ENCODE data around the gene ITSN1.
"Not testable (repeated sequence)": the region's sequence is repeated elsewhere in the genome, so short reads cannot be mapped to it uniquely, and the experiment has no call there.

ITSN1 gene

GRCh38 chr21:33682992-33683627 lies 40.8 kb downstream of the ITSN1 start:
- no peak for DNase-seq (ENCODE audit: low read depth)

DNA sequence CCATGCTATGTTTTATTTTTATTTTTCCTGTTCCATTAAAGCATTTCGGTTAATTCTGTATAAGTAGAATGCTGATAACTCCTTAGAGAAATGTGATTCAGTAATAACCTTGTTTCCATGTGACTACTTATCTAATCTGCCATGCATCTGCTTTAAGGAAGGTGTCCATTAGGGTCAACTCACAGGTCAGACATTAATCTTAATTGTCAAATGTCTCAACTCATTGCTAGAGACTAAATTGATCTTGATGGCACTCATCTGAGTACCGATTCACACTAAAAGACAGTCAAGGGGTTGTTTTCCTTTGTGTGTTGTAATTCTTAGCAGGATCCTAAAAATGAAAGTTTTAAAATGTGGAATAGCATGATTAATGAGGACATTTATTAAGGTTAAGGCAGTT lies 41.8 kb downstream of the ITSN1 start:
- DNase-seq (ENCODE audit: low read depth) = no peak

DNA sequence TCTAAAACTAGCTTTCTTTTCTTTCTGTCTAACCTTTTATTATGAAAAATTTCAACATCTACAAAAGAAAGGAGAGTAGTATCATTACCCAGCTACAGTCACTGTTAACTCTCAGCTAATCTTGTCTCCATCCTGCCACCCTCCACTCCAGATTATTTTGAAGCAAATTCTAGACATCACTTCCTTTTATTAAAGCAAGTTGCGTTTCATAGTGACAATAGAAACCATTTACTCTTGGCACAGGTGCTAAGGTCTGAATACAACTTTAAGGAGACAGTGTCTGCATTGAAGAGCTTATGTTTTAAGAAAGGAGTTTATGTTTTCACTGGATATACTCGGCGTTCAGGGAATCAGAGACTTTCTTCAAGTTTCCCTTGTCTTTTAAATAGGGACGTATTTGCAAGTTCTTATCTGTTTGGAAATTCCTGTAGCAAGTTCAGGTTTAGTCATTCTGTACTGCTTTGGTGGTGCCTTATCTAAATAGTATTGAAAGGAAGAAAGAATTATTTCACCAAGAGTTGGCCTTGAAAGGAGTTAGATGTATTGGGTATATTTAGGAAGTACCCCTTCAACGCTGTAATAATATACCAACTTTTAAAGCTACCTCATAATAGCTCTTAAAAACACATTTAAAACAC lies 42.7 kb downstream of the ITSN1 start:
- no peak for DNase-seq (ENCODE audit: low read depth)

GRCh38 chr21:33685613-33686197 lies 43.4 kb downstream of the ITSN1 start:
- DNase-seq (ENCODE audit: low read depth) = no peak

- no peak for DNase-seq (ENCODE audit: low read depth)
These were observed 44.1 kb downstream of the ITSN1 start for GRCh38 chr21:33686386-33686785.

GRCh38 chr21:33687634-33688033 lies 45.3 kb downstream of the ITSN1 start:
- no peak for DNase-seq (ENCODE audit: low read depth)

- no peak for DNase-seq (ENCODE audit: low read depth)
These were observed 46.1 kb downstream of the ITSN1 start for GRCh38 chr21:33688353-33688752.

GRCh38 chr21:33690874-33691273 lies 48.6 kb downstream of the ITSN1 start:
- no peak for DNase-seq (ENCODE audit: low read depth)

- DNase-seq (ENCODE audit: low read depth) = no peak
These were observed 49.8 kb downstream of the ITSN1 start for GRCh38 chr21:33691945-33692603.

- DNase-seq (ENCODE audit: low read depth) = no peak
These were observed 53.5 kb downstream of the ITSN1 start for GRCh38 chr21:33695813-33696212.

DNA sequence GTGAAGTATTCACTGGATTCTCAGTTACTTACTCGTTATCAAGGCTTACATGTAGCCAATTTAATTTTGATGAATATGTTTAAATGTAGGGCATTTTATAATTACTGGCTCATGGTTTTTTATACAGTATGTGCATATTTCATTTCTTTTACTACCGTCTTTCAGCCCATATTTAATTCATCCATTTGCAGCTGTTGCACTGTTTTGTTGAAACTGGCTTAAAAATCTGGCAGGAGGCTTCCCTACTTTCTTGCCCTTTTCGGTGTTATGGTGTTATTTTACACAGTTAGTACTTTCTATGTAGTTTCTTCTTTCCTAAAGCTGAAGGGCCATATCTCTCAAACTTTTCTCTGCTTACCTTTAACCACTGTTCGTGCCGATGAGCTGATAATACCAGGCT lies 54.2 kb downstream of the ITSN1 start:
- no peak for DNase-seq (ENCODE audit: low read depth)

DNA sequence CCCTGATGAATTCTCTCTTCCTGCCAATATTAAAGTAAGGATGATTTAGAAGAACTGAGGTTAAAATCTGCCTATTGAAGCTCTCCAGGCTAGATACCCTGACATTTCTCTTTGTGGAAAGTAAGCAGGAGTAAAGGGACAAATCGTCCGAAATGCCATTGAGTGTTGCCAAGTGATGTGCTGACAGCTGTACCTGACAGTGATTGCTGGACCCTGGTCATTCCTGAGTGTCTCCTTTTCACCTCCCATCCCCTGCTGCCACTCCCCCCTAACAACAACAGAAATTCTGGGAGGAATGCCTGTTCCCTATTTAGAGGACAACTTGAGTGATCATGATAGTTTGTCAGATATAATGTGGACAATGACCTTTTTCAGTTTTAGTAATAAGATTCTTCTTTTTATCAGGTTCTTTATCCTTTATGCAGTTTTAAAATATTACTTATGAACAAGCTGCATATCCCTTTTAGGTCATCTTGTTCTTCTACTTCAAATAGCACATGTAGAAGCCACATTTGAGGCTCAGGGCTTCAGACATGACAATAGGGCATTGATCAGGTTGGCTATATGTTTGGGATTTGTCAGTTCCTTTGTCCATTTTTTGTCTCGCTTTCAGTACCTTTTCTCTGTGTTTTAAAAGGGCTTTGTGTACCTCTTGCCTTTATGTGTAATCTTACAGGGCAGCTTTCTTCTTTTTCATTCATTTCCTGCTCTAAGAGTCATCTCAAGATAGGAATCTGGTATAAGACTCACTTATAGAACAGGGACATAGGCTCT lies 56.0 kb downstream of the ITSN1 start:
- DNase-seq (ENCODE audit: low read depth) = no peak

GRCh38 chr21:33699277-33699676 lies 57.0 kb downstream of the ITSN1 start:
- DNase-seq (ENCODE audit: low read depth) = no peak

- DNase-seq (ENCODE audit: low read depth) = no peak
These were observed 58.2 kb downstream of the ITSN1 start for GRCh38 chr21:33700491-33700890.

- DNase-seq (ENCODE audit: low read depth) = no peak
These were observed 61.7 kb downstream of the ITSN1 start for GRCh38 chr21:33703750-33704606.

DNA sequence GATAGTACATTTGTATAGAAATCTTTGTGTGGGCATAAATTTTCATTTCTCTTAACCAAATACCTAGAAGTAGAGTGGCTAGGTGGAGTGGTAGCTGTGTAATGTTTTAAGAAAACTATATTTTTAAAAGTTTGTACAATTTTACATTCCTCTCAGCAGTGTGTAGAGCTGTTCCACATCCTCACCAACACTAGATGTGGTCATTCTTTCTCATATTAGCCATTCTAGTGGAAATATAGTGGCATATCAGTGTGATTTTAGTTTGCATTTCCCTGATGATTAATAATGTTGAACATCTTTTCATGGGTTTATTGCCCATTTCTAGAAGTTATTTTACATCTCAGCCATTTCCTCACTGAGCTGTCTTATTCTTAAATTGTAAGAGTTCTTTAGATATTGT lies 65.5 kb downstream of the ITSN1 start:
- DNase-seq (ENCODE audit: low read depth) = no peak

DNA sequence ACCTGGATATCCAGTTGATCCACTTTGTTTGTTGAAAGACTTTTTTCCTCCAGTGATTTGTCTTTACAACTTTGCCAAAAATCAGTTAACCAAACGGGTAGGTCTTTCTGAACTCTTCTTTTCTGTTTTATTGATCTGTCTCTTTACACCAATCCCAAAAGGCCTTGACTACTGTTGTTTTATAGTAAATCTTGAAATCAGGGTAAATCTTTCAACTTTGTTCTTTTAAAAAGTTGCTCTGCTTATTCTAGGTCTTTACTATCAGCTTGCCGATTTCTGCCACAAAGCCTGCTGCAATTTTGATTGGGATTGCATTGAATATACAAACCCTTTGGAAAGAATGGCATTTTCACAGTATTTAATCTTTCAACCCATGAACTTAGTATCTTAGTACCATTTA lies 66.6 kb downstream of the ITSN1 start:
- DNase-seq (ENCODE audit: low read depth) = no peak

- no peak for DNase-seq (ENCODE audit: low read depth)
These were observed 69.9 kb downstream of the ITSN1 start for GRCh38 chr21:33712022-33712803.

DNA sequence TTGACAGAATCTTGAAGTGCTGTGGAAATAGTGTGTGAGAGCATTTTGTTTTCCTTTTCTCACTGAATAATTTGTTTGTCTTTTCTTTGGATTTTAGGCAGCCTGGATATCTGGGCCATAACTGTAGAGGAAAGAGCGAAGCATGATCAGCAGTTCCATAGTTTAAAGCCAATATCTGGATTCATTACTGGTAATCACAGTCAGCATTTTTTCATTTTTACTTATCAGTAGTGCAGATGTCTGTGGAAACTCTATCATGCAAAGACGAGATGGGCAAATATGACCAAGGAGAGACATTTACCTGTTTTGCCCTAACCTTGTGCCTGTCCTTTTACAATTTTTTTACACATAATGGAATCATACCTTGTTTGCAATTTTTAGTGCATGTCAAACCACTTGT lies 78.8 kb downstream of the ITSN1 start:
- DNase-seq (ENCODE audit: low read depth) = no peak

GRCh38 chr21:33729139-33729538 lies 86.8 kb downstream of the ITSN1 start:
- DNase-seq (ENCODE audit: low read depth) = not testable (repeated sequence)

DNA sequence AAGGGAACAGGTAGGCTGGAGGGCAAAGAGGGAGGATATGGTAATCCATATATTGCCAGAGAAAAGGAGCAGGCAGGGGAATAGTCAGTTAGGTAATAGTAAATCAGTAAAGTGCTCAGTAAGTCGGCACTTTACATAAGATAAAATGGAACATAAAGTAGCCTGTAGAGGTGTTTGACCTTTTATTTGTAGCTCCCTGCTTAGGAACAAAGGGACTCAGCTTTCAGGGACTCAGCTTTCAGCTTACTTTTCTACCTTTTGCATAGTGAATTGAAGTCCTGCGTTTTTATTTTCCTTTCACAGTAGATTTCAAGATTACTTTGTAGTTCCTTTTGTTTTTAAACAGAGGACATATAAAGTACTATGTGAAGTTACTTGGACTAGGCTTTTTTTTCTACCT lies 87.3 kb downstream of the ITSN1 start:
- no peak for DNase-seq (ENCODE audit: low read depth)

Measured in activated gamma-delta T cell treated with anti-CD3 and anti-CD28 coated beads, Interleukin-2, amount 50 U/mL, for 16 hours (primary cell).